IPS-20b (cell line): ENCODE measurements around the gene VAMP8.

Experiments
- H3K27ac ChIP-seq: one replicate; pipeline ENCODE4 v1.5.1; 2013; ENCODE audit warnings: low read length
- H3K27me3 ChIP-seq: 2 replicates; pipeline ENCODE4 v1.6.1; 2013; ENCODE audit warnings: mild to moderate bottlenecking, low read length, inconsistent platforms; ENCODE audit not compliant: insufficient read depth
- H3K36me3 ChIP-seq: 2 replicates; pipeline ENCODE4 v1.6.1; 2013; ENCODE audit warnings: low read depth, mild to moderate bottlenecking, inconsistent platforms, low read length, moderate library complexity; ENCODE audit not compliant: insufficient read depth
- H3K4me1 ChIP-seq: 2 replicates; pipeline ENCODE4 v1.6.1; 2013; ENCODE audit warnings: mild to moderate bottlenecking, control low read depth, inconsistent platforms, low read length, moderate library complexity; ENCODE audit not compliant: insufficient read depth
- H3K4me3 ChIP-seq: 2 replicates; pipeline ENCODE4 v1.5.1; 2013; ENCODE audit warnings: mild to moderate bottlenecking, low read length, inconsistent platforms
- H3K9ac ChIP-seq: 2 replicates; pipeline ENCODE4 v1.6.1; 2013; ENCODE audit warnings: low read depth, mild to moderate bottlenecking, inconsistent platforms, low read length, moderate library complexity
- H3K9me3 ChIP-seq: 2 replicates; pipeline ENCODE4 v1.6.1; 2013; ENCODE audit warnings: mild to moderate bottlenecking, low read depth, low read length, inconsistent platforms; ENCODE audit not compliant: insufficient read depth

Gene VAMP8

DNA sequence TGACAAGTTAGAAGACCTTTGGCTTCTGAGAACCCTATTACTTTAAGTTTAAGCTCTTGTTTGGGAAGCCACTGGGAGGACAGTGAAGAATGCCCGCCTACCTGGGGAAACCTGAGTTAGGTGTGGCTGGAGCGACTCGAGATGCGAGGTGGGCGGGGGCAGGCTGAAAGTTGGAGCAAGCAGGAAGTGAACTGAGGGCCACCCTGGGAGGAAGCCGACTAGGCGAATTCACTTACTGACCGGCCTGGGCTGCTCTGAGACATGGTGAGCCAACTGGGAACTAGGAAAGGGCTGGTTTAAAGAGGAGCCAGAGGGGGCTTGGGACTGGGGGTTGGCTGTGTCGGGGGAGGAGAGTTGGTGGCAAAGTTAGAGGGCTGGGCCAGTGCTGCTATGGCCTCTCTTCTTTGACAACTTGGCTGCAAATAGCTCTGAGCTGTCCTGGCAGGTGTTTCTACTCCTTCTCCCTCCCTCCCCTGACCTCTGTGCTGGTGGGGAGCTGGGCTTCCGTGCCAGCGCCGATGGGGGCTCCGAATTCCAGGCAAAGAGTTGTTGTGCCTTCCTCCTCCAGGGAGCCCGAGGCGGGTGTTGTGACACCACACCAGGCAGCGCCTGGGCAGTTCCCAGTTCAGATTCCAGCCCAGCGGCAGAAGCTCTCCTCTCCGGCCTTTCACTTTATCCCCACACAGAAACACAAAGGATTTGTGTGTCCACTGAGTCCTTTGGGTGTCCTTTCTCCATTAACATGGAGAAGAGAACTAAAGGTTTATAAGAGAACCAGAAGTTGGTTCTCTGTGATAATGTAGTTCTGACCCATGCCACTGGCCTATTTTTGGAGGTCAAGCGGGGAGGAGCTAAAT lies at the start of gene VAMP8:
Gene VAMP8 (plus strand): TSS at position 201 of the 857 bp plus-strand sequence. CDS start 61 bp downstream, at position 262.
- Histone ChIP-seq H3K9ac (peak within 1 kb of the TSS; percentile 66; the same call in 1 of the 2 replicates), H3K9me3 (no peaks in the 10 kb centered on the region), H3K27me3 (peaks cover 9% of the 10 kb centered on the region), H3K4me1 (peaks cover 5% of the 10 kb centered on the region; the same call in 1 of the 2 replicates), H3K36me3 (peaks cover 4% of the 10 kb centered on the region; the same call in 1 of the 2 replicates), H3K27ac (no peak within 1 kb of the TSS), H3K4me3 (peak within 1 kb of the TSS; percentile 73)

DNA sequence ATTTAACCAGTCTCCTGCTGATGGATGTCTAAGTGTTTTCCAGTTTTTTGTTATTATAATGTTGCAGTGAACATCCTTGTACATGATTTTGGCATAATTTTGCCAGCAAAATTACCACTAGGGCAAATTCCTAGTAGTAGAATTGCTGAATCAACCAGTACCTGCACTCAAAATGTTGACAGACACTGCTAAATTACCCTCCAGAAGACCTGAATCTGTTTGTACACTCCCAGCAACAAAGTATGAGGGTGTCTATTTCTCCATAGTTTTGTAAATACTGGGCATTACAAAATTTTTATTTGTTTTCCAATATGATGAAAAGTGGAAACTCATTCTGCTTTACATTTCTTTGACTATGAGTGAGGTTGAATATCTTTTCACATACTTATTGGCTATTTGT lies 49.6 kb upstream of the VAMP8 start:
- no peaks in the 10 kb centered on the region for H3K9me3 ChIP-seq
- no peak overlapping the region for H3K9ac ChIP-seq
- no peak overlapping the region for H3K4me3 ChIP-seq
- no peak overlapping the region for H3K27ac ChIP-seq
- H3K36me3 ChIP-seq: no peaks in the 10 kb centered on the region
- no peaks in the 10 kb centered on the region for H3K4me1 ChIP-seq
- no peaks in the 10 kb centered on the region for H3K27me3 ChIP-seq

DNA sequence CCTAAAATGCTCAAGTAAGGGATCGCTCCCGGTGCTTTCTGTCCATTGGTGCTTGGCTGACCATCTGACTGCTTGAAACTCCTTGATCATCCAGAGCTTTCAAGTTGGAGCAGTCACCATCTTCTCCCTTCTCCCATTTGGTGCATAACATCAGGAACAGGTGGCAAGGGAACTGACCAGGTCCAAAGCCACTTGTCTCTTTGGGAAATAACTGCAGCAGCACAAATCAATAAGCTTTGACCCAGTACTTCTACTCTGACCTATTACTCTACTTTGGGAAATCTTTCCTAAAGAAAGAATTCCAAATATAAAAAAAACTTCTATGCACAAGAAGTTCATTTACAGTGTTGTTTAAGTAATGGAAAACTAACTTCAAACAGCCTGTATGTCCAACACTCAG lies 49.0 kb upstream of the VAMP8 start:
- Histone ChIP-seq H3K4me1 (no peaks in the 10 kb centered on the region), H3K9me3 (no peaks in the 10 kb centered on the region), H3K9ac (no peak overlapping the region), H3K27me3 (no peaks in the 10 kb centered on the region), H3K4me3 (no peak overlapping the region), H3K36me3 (no peaks in the 10 kb centered on the region), H3K27ac (no peak overlapping the region)

GRCh38 chr2:85529809-85530208 lies 47.6 kb upstream of the VAMP8 start:
- Histone ChIP-seq H3K4me3 (no peak overlapping the region), H3K36me3 (no peaks in the 10 kb centered on the region), H3K4me1 (no peaks in the 10 kb centered on the region), H3K9me3 (no peaks in the 10 kb centered on the region), H3K27me3 (no peaks in the 10 kb centered on the region), H3K9ac (no peak overlapping the region), H3K27ac (no peak overlapping the region)

GRCh38 chr2:85531589-85531988 lies 45.8 kb upstream of the VAMP8 start:
- H3K27ac ChIP-seq: no peak overlapping the region
- no peaks in the 10 kb centered on the region for H3K27me3 ChIP-seq
- peaks cover under 1% of the 10 kb centered on the region; the same call in 1 of the 2 replicates for H3K4me1 ChIP-seq
- no peaks in the 10 kb centered on the region for H3K36me3 ChIP-seq
- no peaks in the 10 kb centered on the region for H3K9me3 ChIP-seq
- no peak overlapping the region for H3K9ac ChIP-seq
- H3K4me3 ChIP-seq: no peak overlapping the region

DNA sequence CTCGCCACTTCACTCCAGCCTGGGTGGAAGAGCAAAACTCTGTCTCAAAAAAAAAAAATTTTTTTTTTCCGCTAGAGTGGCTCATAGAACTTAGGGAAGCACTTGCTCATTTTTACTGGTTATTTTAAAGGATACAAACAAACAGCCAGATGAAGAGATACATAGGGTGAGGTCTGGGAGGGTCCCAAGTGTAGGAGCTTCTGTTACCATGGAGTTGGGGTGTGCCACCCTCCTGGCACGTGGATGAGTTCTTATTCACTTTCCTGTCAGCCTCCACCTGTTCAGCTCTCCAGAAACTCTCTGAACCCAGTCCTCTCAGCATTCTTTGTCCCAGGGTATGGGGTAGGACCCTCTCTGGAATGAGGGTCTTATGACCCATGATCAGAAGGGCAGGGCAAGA lies 43.3 kb upstream of the VAMP8 start:
- no peak overlapping the region for H3K27ac ChIP-seq
- H3K4me1 ChIP-seq: peaks cover 11% of the 10 kb centered on the region
- H3K9ac ChIP-seq: no peak overlapping the region
- no peaks in the 10 kb centered on the region for H3K9me3 ChIP-seq
- H3K36me3 ChIP-seq: no peaks in the 10 kb centered on the region
- H3K4me3 ChIP-seq: no peak overlapping the region
- no peaks in the 10 kb centered on the region for H3K27me3 ChIP-seq

GRCh38 chr2:85534881-85535280 lies 42.5 kb upstream of the VAMP8 start:
- no peak overlapping the region for H3K27ac ChIP-seq
- peaks cover 11% of the 10 kb centered on the region for H3K4me1 ChIP-seq
- no peaks in the 10 kb centered on the region for H3K9me3 ChIP-seq
- no peak overlapping the region for H3K9ac ChIP-seq
- no peaks in the 10 kb centered on the region for H3K27me3 ChIP-seq
- no peak overlapping the region for H3K4me3 ChIP-seq
- peaks cover 2% of the 10 kb centered on the region for H3K36me3 ChIP-seq

DNA sequence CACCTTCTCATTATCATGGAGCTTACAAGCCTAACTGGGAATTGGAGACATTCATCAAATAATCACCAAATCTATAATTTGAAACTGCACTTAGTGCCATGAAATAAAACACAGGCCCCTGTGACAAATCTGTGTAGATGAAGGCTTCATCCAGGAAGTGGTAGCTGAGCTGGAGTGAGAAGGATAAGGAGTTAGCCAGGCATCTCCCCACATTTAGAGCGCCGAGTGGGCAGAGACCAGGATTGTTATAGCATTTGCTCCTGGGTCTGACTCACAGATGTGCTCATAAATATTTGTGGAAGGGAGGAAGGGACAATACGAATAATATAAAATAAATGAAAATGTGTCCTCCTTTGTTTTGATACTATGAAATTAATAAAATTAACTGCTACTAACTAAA lies 40.9 kb upstream of the VAMP8 start:
- Histone ChIP-seq H3K36me3 (peaks cover 18% of the 10 kb centered on the region), H3K4me1 (peaks cover 15% of the 10 kb centered on the region), H3K9me3 (no peaks in the 10 kb centered on the region), H3K9ac (peak overlapping the region; percentile 100; the same call in 1 of the 2 replicates), H3K27me3 (no peaks in the 10 kb centered on the region), H3K27ac (no peak overlapping the region), H3K4me3 (0 out of 2 replicates have a peak overlapping the region, but pooled peaks have one; percentile 95)

GRCh38 chr2:85537600-85538506 lies 39.5 kb upstream of the VAMP8 start:
- Histone ChIP-seq H3K9me3 (no peaks in the 10 kb centered on the region), H3K9ac (peak overlapping the region; percentile 100), H3K4me1 (peaks cover 20% of the 10 kb centered on the region), H3K27me3 (no peaks in the 10 kb centered on the region), H3K36me3 (peaks cover 32% of the 10 kb centered on the region), H3K27ac (peak overlapping the region; percentile 99), H3K4me3 (peak overlapping the region; percentile 95)

- peaks cover 20% of the 10 kb centered on the region for H3K4me1 ChIP-seq
- peaks cover 41% of the 10 kb centered on the region for H3K36me3 ChIP-seq
- H3K27me3 ChIP-seq: no peaks in the 10 kb centered on the region
- peak within 1 kb of the TSS; percentile 100 for H3K9ac ChIP-seq
- H3K9me3 ChIP-seq: no peaks in the 10 kb centered on the region
- H3K27ac ChIP-seq: peak within 1 kb of the TSS; percentile 99
- peak within 1 kb of the TSS; percentile 95 for H3K4me3 ChIP-seq
Measured at GRCh38 chr2:85538507-85539360, 38.7 kb upstream of the VAMP8 start, which contains the start of gene MAT2A. MAT2A (plus strand) TSS chr2:85539168; CDS start chr2:85539288, 120 bp downstream.
